NCI-H82 treated with DMSO at 0.1 percent for 48 hours (cell line): ENCODE measurements around the gene TERT.
"Not testable (repeated sequence)": the region's sequence is repeated elsewhere in the genome, so short reads cannot be mapped to it uniquely, and the experiment has no call there.

Source experiments
- DNase-seq: peaks from one replicate; lab custom pipeline; 2025; ENCODE audit not compliant: unreplicated experiment; lab: John Stamatoyannopoulos, UW

The TERT gene

DNA sequence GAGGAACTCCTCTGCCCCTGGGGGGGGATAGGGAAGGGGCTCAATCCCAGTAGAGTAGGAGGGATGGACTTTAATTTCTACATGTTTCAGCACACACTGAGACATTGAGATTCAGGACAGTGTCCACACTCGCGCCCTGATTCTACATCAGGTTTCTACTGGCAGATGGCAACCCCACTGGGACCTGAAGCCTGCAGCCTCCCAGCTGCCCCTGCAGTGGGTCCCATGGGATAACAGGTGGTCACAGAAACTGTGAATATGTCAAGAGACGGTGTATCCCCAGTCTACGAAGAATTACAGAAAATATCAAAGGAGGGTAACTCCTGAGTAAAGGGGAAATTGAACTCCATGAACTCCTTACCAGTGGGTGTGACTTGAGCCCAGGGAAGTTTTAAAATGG lies 2.4 kb upstream of the TERT start:
- peak; percentile 3 for DNase-seq

DNA sequence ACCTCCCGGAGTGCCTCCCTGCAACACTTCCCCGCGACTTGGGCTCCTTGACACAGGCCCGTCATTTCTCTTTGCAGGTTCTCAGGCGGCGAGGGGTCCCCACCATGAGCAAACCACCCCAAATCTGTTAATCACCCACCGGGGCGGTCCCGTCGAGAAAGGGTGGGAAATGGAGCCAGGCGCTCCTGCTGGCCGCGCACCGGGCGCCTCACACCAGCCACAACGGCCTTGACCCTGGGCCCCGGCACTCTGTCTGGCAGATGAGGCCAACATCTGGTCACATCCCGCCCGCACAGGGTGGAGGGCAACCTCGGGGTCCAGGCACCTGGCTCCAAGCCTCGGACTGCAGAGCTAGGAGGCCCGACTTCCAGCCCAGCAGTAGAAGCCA lies 776 bp upstream of the TERT start:
- DNase-seq: no peak

DNA sequence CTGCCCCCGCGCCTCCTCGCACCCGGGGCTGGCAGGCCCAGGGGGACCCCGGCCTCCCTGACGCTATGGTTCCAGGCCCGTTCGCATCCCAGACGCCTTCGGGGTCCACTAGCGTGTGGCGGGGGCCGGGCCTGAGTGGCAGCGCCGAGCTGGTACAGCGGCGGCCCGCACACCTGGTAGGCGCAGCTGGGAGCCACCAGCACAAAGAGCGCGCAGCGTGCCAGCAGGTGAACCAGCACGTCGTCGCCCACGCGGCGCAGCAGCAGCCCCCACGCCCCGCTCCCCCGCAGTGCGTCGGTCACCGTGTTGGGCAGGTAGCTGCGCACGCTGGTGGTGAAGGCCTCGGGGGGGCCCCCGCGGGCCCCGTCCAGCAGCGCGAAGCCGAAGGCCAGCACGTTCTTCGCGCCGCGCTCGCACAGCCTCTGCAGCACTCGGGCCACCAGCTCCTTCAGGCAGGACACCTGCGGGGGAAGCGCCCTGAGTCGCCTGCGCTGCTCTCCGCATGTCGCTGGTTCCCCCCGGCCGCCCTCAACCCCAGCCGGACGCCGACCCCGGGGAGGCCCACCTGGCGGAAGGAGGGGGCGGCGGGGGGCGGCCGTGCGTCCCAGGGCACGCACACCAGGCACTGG lies 548 bp downstream of the TERT start:
- DNase-seq: no peak

DNA sequence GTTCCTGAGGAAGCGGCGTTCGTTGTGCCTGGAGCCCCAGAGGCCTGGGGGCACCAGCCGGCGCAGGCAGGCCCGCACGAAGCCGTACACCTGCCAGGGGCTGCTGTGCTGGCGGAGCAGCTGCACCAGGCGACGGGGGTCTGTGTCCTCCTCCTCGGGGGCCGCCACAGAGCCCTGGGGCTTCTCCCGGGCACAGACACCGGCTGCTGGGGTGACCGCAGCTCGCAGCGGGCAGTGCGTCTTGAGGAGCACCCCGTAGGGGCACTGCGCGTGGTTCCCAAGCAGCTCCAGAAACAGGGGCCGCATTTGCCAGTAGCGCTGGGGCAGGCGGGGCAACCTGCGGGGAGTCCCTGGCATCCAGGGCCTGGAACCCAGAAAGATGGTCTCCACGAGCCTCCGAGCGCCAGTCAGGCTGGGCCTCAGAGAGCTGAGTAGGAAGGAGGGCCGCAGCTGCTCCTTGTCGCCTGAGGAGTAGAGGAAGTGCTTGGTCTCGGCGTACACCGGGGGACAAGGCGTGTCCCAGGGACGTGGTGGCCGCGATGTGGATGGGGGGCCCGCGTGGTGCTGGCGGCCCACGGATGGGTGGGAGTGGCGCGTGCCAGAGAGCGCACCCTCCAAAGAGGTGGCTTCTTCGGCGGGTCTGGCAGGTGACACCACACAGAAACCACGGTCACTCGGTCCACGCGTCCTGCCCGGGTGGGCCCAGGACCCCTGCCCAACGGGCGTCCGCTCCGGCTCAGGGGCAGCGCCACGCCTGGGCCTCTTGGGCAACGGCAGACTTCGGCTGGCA lies 1.3 kb downstream of the TERT start:
- DNase-seq: no peak

DNA sequence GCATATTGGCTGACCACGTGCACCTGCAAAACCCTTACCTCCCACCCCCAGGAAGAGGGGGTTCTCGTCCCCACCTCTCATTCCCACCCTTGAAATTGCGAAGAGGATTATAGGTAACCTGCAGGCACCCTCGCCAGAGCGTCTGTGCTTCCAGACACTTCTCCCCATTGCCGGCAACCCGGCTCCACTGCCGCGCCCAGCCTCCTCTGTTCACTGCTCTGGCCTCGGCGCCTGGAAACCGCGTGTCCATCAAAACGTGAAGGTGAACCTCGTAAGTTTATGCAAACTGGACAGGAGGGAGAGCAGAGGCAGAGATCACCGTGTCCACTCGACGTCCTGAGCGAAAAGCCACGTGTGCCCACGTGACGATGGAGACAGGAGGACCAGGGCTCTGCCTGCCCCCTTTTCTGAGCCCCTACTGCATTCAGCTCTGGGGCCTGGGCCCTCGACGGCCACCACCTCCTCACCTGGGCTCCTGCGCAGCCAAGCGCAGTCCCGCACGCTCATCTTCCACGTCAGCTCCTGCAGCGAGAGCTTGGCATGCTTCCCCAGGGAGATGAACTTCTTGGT lies 1.9 kb downstream of the TERT start:
- DNase-seq: no peak

DNA sequence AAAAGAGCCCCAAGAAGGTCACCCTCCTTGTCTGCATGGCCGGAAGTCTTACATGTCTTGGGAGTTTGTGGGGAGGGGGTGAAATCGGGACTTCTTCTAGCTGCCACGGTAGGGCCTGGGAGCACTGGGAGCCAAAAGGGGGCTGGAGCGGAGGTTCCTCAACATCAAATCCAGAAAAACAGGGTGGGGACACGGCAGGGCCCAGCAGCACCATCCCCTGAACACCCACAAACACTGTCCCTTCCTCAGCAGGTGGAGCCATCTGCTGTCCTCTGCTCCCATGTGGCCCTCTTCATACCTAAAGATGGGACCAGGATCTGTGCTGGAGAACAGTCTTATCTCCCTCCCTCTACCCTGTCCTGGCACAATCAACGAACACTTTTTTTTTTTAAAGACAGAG lies 2.7 kb downstream of the TERT start:
- DNase-seq: peak; percentile 0

DNA sequence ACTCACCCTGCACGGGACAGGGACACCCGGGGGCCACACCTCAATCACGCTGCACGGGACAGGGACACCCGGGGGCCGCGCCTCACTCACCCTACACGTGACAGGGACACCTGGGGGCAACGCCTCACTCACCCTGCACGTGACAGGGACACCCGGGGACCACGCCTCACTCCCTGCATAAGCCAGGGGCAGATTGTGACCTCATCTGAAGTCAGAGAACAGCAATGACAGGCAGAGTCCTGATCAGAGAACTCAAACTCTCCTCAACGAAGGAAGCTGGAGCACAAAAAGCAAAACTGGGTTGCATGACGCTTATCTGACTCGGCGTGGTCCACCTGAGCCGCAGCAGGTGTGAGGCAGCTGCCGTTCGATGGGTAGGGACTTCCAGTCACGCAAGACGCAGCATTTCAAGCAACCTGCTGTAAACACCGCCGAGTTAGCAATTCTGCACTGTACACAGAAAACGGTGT lies 3.2 kb downstream of the TERT start:
- DNase-seq: no peak

DNA sequence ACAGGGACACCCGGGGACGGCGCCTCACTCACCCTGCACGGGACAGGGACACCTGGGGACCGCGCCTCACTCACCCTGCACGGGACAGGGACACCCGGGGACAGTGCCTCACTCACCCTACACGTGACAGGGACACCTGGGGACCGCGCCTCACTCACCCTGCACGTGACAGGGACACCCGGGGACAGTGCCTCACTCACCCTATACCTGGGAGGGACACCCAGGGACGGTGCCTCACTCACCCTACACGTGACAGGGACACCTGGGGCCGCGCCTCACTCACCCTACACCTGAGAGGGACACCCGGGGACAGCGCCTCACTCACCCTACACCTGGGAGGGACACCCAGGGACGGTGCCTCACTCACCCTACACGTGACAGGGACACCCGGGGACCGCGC lies 3.9 kb downstream of the TERT start:
- DNase-seq: not testable (repeated sequence)

DNA sequence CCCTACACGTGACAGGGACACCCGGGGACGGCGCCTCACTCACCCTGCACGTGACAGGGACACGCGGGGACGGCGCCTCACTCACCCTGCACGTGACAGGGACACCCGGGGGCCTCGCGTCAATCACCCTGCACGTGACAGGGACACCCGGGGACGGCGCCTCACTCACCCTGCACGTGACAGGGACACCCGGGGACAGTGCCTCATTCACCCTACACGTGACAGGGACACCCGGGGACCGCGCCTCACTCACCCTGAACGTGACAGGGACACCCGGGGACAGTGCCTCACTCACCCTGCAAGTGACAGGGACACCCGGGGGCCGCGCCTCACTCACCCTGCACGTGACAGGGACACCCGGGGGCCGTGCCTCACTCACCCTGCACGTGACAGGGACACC lies 5.3 kb downstream of the TERT start:
- DNase-seq: not testable (repeated sequence)

DNA sequence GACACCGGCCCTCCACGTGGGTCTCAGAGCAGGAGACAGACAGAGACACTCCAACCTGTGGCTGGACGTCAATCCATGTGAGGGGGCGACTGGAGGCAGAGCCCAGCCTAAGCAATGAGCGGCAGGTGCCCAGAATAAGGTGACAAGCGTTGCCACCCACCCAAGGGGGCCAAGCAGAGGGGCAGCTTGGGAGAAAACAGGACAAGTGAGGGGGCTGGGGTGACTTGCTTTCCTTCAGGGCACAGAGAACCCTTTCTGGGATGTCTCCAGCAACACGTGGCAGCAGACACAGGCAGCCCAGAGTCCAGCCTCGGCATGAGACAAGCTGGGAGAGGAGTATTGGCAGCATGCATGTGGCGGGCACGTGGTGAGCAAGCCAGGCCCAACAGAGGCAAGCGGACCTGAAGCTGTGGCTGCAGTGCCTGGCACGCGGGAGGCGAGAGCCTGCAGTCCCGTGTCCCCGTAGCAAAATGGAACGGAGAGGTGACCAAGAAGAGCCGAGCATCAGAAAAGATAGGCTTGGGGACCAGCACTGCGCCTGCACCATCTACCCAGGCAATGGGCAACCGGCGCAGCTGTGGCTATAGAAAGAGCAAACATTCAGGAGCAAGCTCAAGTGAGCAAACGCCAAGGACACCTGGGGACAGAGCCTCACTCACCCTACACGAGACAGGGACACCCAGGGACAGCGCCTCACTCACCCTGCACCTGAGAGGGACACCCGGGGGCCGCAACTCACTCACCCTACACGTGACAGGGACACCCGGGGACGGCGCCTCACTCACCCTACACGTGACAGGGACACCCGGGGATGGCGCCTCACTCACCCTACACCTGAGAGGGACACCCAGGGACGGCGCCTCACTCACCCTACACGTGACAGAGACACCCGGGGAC lies 6.2 kb downstream of the TERT start:
- DNase-seq: no peak

DNA sequence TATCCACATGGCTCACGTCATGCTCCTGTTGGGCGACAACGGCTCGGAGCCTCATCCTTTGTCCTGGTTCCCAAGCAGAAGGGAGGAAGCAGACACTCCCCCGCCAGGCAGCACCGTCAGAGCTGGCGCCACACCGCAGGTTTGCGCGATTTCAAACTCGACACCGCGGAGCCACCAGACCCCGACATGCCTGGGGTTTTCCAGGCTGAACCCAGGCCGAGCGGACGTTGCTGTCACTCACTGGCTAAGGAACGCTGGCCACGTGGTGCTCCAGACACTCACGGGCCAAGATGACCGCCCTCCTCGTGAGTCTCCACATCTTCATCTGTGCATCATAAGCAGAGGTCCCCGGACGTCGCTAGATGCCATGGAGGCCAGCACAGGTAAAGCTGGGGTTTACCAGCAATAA lies 9.0 kb downstream of the TERT start:
- no peak for DNase-seq

DNA sequence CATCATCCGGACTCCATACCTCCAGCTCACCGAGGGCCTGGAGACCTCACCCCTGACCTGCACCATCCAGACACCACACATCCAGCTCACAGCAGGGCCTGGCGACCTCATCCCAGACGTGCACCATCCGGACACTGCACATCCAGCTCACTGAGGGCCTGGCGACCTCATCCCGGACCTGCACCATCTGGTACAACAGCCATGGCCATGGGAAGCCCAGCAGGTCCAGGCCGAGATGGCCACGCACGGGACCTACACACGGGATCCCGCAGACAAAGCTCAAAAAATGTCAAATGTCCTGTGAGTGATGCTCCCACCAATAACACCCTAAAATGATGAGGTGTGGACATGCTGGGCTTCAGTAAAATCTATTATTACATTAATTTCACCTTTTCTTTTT lies 9.7 kb downstream of the TERT start:
- no peak for DNase-seq

DNA sequence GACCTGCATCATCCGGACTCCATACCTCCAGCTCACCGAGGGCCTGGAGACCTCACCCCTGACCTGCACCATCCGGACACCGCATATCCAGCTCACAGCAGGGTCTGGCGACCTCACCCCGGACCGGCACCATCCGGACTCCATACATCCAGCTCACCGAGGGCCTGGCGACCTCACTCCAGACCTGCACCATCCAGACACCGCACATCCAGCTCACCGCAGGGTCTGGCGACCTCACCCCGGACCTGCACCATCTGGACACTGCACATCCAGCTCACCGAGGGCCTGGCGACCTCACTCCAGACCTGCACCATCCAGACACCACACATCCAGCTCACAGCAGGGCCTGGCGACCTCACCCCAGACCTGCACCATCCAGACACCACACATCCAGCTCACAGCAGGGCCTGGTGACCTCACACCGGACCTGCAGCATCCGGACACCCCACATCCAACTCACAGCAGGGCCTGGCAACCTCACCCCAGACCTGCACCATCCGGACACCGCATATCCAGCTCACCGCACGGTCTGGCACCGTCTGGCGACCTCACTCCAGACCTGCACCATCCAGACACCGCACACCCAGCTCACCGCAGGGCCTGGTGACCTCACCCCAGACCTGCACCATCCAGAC lies 10.4 kb downstream of the TERT start:
- DNase-seq: not testable (repeated sequence)

DNA sequence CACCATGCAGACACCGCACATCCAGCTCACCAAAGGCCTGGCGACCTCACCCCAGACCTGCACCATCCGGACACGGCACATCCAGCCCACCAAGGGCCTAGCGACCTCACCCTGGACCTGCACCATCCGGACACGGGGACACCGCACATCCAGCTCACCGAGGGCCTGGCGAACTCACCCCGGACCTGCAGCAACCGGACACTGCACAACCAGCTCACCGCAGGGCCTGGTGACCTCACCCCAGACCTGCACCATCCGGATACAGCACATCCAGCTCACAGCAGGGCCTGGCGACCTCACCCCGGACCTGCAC lies 11.2 kb downstream of the TERT start:
- not testable (repeated sequence) for DNase-seq

DNA sequence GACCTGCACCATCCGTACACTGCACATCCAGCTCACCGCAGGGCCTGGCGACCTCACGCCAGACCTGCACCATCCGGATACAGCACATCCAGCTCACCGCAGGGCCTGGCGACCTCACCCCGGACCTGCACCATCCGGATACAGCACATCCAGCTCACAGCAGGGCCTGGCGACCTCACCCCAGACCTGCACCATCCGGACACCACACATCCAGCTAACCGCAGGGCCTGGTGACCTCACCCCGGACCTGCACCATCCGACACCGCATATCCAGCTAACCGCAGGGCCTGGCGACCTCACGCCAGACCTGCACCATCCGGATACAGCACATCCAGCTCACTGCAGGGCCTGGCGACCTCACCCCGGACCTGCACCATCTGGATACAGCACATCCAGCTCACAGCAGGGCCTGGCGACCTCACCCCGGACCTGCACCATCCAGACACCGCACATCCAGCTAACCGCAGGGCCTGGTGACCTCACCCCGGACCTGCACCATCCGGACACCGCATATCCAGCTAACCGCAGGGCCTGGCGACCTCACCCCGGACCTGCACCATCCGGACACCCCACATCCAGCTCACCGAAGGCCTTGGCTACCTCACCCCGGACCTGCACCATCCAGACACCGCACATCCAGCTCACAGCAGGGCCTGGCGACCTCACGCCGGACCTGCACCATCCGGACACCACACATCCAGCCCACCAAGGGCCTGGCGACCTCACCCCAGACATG lies 11.7 kb downstream of the TERT start:
- not testable (repeated sequence) for DNase-seq

DNA sequence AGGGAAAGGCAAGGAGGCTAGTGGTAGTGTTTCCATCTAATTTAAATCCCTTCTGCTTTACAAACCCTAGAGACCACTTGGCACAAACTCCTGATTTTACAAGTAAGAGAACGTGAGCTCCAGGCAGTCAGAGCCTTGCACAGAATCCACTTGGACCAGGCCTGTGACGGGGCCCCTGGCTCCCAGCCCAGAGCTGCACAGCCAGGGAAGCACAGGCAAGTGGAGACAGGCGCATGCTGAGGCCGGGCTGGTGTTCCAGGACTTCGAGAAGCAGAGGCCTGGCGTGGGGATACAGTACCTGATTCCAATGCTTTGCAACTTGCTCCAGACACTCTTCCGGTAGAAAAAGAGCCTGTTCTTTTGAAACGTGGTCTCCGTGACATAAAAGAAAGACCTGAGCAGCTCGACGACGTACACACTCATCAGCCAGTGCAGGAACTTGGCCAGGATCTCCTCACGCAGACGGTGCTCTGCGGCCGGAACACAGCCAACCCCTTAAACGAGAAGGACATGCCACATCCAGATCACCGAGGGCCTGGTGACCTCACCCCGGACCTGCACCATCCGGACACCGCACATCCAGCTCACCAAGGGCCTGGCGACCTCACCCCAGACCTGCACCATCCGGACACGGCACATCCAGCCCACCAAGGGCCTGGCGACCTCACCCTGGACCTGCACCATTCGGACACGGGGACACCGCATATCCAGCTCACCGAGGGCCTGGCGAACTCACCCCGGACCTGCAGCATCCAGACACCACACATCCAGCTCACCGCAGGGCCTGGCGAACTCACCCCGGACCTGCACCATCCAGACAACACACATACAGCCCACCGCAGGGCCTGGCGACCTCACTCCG lies 12.5 kb downstream of the TERT start:
- no peak for DNase-seq

DNA sequence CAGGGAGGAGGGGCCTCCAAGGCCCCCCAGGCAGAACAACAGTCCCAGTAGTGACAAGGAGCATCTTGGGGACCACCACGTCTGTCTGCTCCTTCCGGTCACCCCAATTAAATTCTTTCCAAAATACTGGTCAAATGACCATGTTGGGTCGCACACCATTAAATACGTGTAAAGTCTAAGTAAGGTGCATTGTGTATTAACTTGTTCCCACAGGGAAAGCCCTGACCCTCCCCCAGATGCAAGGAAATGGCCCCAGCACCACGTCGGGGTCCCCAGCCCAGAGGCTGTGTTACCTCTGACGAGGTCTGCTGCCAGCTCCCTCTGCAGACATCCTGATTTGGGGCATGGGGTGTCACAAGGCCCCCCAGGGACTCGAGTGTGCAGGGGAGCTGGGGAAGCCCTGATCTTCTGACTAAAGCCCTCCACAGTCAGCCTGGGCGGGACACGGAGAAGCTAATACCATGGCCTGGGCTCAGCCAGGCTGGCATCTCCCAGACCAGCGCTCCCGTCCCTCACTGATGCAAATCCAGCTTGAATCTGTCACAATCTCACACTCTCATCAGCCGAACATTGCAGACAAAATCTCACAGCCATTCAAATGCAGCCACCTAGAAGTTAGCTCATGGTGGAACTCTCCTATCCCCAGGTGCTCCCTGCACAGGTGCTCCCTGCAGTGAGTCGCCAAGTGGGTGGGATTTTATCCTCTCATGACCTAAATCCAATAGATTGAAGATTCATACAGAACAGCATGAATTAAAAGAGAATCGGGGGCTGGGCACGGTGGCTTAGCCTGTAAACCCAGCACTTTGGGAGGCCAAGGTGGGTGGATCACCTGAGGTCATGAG lies 13.6 kb downstream of the TERT start:
- DNase-seq: no peak
